LoVo (cell line): Measurements from ENCODE around the gene DUS4L.
A peak's percentile ranks its signal among the peaks of the same experiment; 100 is the strongest.
"Not testable (repeated sequence)": the region's sequence is repeated elsewhere in the genome, so short reads cannot be mapped to it uniquely, and the experiment has no call there.

ENCODE experiments used
- DNase-seq: peaks from one replicate; pipeline ENCODE4 v3.0.0-alpha.2; 2016; ENCODE audit warnings: low spot score

Gene DUS4L

GRCh38 chr7:107563775-107564552 lies at the start of gene DUS4L, which contains the start of gene COG5:
Gene DUS4L (plus strand): TSS chr7:107563971. CDS start chr7:107567071, 3,100 bp downstream.
Gene COG5 (minus strand): TSS chr7:107563920. CDS start chr7:107563896, 24 bp downstream.
- DNase-seq: peak; percentile 90

GRCh38 chr7:107526672-107527071 lies 37.1 kb upstream of the DUS4L start:
- no peak for DNase-seq

- no peak for DNase-seq
Measured at GRCh38 chr7:107527196-107527595, 36.6 kb upstream of the DUS4L start.

GRCh38 chr7:107528461-107528860 lies 35.3 kb upstream of the DUS4L start:
- DNase-seq: no peak

GRCh38 chr7:107530751-107531150 lies 33.0 kb upstream of the DUS4L start:
- DNase-seq: no peak

GRCh38 chr7:107534139-107534538 lies 29.6 kb upstream of the DUS4L start:
- DNase-seq: no peak

GRCh38 chr7:107537228-107537627 lies 26.5 kb upstream of the DUS4L start:
- DNase-seq: not testable (repeated sequence)

- no peak for DNase-seq
Measured at GRCh38 chr7:107538001-107538400, 25.8 kb upstream of the DUS4L start.

GRCh38 chr7:107543338-107543993 lies 20.3 kb upstream of the DUS4L start:
- no peak for DNase-seq

GRCh38 chr7:107544848-107545591 lies 18.8 kb upstream of the DUS4L start:
- no peak for DNase-seq

- DNase-seq: no peak
Measured at GRCh38 chr7:107551936-107552335, 11.8 kb upstream of the DUS4L start.

GRCh38 chr7:107555893-107556292 lies 7.9 kb upstream of the DUS4L start:
- DNase-seq: no peak

- DNase-seq: no peak
Measured at GRCh38 chr7:107559864-107560263, 3.9 kb upstream of the DUS4L start.

GRCh38 chr7:107560898-107561516 lies 2.8 kb upstream of the DUS4L start:
- DNase-seq: no peak

GRCh38 chr7:107563081-107563774 lies 543 bp upstream of the DUS4L start:
- DNase-seq: peak; percentile 20

- DNase-seq: peak; percentile 37
Measured at GRCh38 chr7:107564553-107565298, 955 bp downstream of the DUS4L start.

- DNase-seq: no peak
Measured at GRCh38 chr7:107570298-107570697, 6.5 kb downstream of the DUS4L start.

GRCh38 chr7:107573537-107573936 lies 9.8 kb downstream of the DUS4L start:
- no peak for DNase-seq

GRCh38 chr7:107579554-107579884 lies 15.7 kb downstream of the DUS4L start:
- DNase-seq: no peak

- peak; percentile 88 for DNase-seq
Measured at GRCh38 chr7:107579885-107580715, 16.3 kb downstream of the DUS4L start, which contains the start of gene BCAP29. Gene BCAP29 (plus strand): TSS chr7:107580246. CDS start chr7:107580773, 527 bp downstream.
